OCI-LY1 (cell line): ENCODE results near the gene MAP3K6.

Experiments
- EZH2 ChIP-seq: fragments of 200-600 bp; sonication (generic), shearing (Covaris generic); IDR thresholded peaks from 2 replicates; pipeline ENCODE4 v1.8.0; 2017; ENCODE audit warnings: borderline replicate concordance, mixed run types, mild to moderate bottlenecking, antibody characterized with exemption, low read length, moderate library complexity, mixed read lengths
- TF ChIP-seq, protein P1 (sequence below): fragments of 200-600 bp; sonication (generic), shearing (Covaris generic); IDR thresholded peaks from 2 replicates; pipeline ENCODE4 v1.5.1; 2017; ENCODE audit warnings: mild to moderate bottlenecking, antibody characterized with exemption, low read length, moderate library complexity, mixed read lengths

DNA sequence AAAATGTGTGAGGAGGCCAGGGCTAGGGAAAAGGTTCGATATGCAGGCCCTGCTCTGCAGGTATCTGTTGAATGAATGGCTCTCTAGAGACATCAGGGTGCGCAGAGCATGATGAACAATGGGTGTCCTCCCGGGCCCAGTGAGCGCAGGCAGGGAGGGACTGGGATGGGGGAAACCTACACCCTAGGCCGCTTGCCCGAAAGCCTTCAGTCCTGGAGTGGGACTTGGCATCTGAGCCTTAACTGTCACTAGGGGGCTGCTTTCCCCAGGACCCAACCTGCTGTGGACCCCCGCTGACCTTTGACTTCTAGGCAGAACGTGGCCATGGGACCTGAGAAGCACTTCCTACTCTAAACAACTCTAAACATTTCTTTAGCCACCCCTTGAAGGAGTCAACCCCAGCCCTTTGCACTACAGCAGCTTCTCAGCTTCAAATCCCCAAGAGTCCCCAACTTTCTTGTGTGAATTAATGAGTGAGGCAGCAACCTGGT, 444 bp upstream of the MAP3K6 start:
- TF ChIP-seq EZH2 = no peak
- TF ChIP-seq, protein P1, sequence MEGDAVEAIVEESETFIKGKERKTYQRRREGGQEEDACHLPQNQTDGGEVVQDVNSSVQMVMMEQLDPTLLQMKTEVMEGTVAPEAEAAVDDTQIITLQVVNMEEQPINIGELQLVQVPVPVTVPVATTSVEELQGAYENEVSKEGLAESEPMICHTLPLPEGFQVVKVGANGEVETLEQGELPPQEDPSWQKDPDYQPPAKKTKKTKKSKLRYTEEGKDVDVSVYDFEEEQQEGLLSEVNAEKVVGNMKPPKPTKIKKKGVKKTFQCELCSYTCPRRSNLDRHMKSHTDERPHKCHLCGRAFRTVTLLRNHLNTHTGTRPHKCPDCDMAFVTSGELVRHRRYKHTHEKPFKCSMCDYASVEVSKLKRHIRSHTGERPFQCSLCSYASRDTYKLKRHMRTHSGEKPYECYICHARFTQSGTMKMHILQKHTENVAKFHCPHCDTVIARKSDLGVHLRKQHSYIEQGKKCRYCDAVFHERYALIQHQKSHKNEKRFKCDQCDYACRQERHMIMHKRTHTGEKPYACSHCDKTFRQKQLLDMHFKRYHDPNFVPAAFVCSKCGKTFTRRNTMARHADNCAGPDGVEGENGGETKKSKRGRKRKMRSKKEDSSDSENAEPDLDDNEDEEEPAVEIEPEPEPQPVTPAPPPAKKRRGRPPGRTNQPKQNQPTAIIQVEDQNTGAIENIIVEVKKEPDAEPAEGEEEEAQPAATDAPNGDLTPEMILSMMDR = no peak
